Brain microvascular endothelial cell (primary cell): ENCODE data around the gene EXOSC7.
"Not testable (repeated sequence)": the region's sequence is repeated elsewhere in the genome, so short reads cannot be mapped to it uniquely, and the experiment has no call there.

ENCODE experiments used
- DNase-seq: peaks from one replicate; pipeline ENCODE4 v3.0.0-alpha.2; 2020
- H3K27ac ChIP-seq: fragments of 250-450 bp; sonication (Bioruptor Pico); 2 replicates; pipeline ENCODE4 v1.5.1; 2020; ENCODE audit warnings: mild to moderate bottlenecking, moderate library complexity
- H3K27me3 ChIP-seq: fragments of 250-450 bp; sonication (Bioruptor Pico); replicated peaks from 2 replicates; pipeline ENCODE4 v1.5.1; 2020; ENCODE audit warnings: mild to moderate bottlenecking
- H3K36me3 ChIP-seq: fragments of 250-450 bp; sonication (Bioruptor Pico); replicated peaks from 2 replicates; pipeline ENCODE4 v1.5.1; 2020; ENCODE audit warnings: mild to moderate bottlenecking
- H3K4me3 ChIP-seq: 2 replicates; pipeline ENCODE4 v1.5.1; 2011; ENCODE audit warnings: low read depth, mild to moderate bottlenecking, control low read depth, low read length, moderate library complexity
- CTCF ChIP-seq: IDR thresholded peaks from 2 replicates; pipeline ENCODE4 v1.5.1; 2011; ENCODE audit warnings: low read depth, mild to moderate bottlenecking, moderate library complexity, low read length, control low read depth, inconsistent platforms; ENCODE audit errors: missing control alignments
- in situ Hi-C: cut with HindIII; loops from 2 replicates; pipeline ENCODE4 v1.10.0; 2017; ENCODE audit warnings: low sequenced_read_pairs, low pct_ligation_motif_present

The EXOSC7 gene

GRCh38 chr3:44983484-44983941, 7.5 kb downstream of the EXOSC7 start:
- Histone ChIP-seq H3K4me3 (no peak overlapping the region), H3K27ac (no peak overlapping the region), H3K27me3 (no peaks in the 10 kb centered on the region), H3K36me3 (no peaks in the 10 kb centered on the region)
- in situ Hi-C loops, result no loop called here
- no peak for TF ChIP-seq CTCF
- DNase-seq, result no peak

- no peaks in the 10 kb centered on the region for H3K27me3 ChIP-seq
- no peak overlapping the region for H3K4me3 ChIP-seq
- TF ChIP-seq CTCF, result no peak
- in situ Hi-C loops, result no loop called here
- no peak for DNase-seq
- H3K36me3 ChIP-seq, result peaks cover 2% of the 10 kb centered on the region
- no peak overlapping the region for H3K27ac ChIP-seq
Measured at GRCh38 chr3:44984335-44984734, 8.3 kb downstream of the EXOSC7 start.

GRCh38 chr3:44986330-44986729, 10.3 kb downstream of the EXOSC7 start:
- H3K36me3 ChIP-seq, result peaks cover 18% of the 10 kb centered on the region
- in situ Hi-C loops, H3K4me3 ChIP-seq, H3K27ac ChIP-seq, DNase-seq, H3K27me3 ChIP-seq: not testable (repeated sequence)

GRCh38 chr3:44987332-44987731, 11.3 kb downstream of the EXOSC7 start:
- no peak for TF ChIP-seq CTCF
- Histone ChIP-seq H3K27me3 (no peaks in the 10 kb centered on the region), H3K4me3 (no peak overlapping the region), H3K36me3 (peaks cover 23% of the 10 kb centered on the region), H3K27ac (no peak overlapping the region)
- in situ Hi-C loops, result no loop called here
- DNase-seq, result no peak

GRCh38 chr3:44988073-44988472, 12.0 kb downstream of the EXOSC7 start:
- TF ChIP-seq CTCF, result peak; percentile 68
- in situ Hi-C loops, result no loop called here
- Histone ChIP-seq H3K36me3 (peaks cover 25% of the 10 kb centered on the region), H3K27ac (no peak overlapping the region), H3K27me3 (no peaks in the 10 kb centered on the region), H3K4me3 (no peak overlapping the region)
- no peak for DNase-seq

GRCh38 chr3:44989141-44989540, 13.1 kb downstream of the EXOSC7 start:
- Histone ChIP-seq H3K27ac (no peak overlapping the region), H3K27me3 (no peaks in the 10 kb centered on the region), H3K4me3 (no peak overlapping the region), H3K36me3 (peaks cover 25% of the 10 kb centered on the region)
- no peak for TF ChIP-seq CTCF
- in situ Hi-C loops, result no loop called here
- no peak for DNase-seq
